Breast epithelium (tissue), 4 donors: ENCODE measurements around the gene FOXN3. TPM values are rescaled to one million over a fixed set of nuclear protein-coding genes. Genes with fewer than 3 reads are reported as not detected.

ENCODE experiments used
- DNase-seq, 2 donors: peaks; one replicate each; pipeline ENCODE4 v3.0.0-alpha.2; 2019; ENCODE audit warnings: low spot score in 2 of 2
- H3K27ac ChIP-seq, 2 donors: fragments of 200-600 bp; sonication (generic) in 1 of 2; one replicate each; pipeline ENCODE4 v1.5.1; 2016 to 2019; ENCODE audit warnings: mild to moderate bottlenecking in 1 of 2
- H3K27me3 ChIP-seq, 2 donors: fragments of 200-600 bp; sonication (generic) in 1 of 2; one replicate each; pipeline versions ENCODE4 v1.5.1 to v1.6.0; 2017 to 2019; ENCODE audit warnings: control low read depth in 1 of 2, mild to moderate bottlenecking in 1 of 2
- H3K36me3 ChIP-seq: fragments of 200-600 bp; one replicate; pipeline ENCODE4 v1.5.1; 2019
- H3K4me1 ChIP-seq, 2 donors: fragments of 200-600 bp; sonication (generic); one replicate each; pipeline ENCODE4 v1.5.1; 2016 to 2019; ENCODE audit warnings: control low read depth in 1 of 2
- H3K4me3 ChIP-seq, 3 donors: fragments of 200-600 bp; sonication (generic); 1 replicate in 2 of 3; 2 replicates in 1 of 3; pipeline ENCODE4 v1.5.1; 2016 to 2019; ENCODE audit warnings: mild to moderate bottlenecking in 3 of 3, moderate library complexity in 2 of 3
- H3K9me3 ChIP-seq, 2 donors: fragments of 200-600 bp; sonication (generic) in 1 of 2; one replicate each; pipeline ENCODE4 v1.5.1; 2016 to 2019; ENCODE audit warnings: control low read depth in 1 of 2
- POLR2A ChIP-seq: fragments of 450-650 bp; IDR thresholded peaks from one replicate; pipeline ENCODE4 v1.6.1; 2016; ENCODE audit warnings: antibody characterized with exemption, mild to moderate bottlenecking, moderate library complexity
- POLR2AphosphoS5 ChIP-seq, 3 donors: sonication (generic); formaldehyde crosslinking; IDR thresholded peaks; one replicate each; pipeline ENCODE4 v1.6.1; 2017; ENCODE audit warnings: antibody characterized with exemption in 3 of 3
- intact Hi-C: fragments of 100-400 bp; cut with DNase I; formaldehyde crosslinking; loops from one replicate; pipeline ENCODE4 v1.15.1; 2023; ENCODE audit warnings: low total_unique reads
- total RNA-seq, 3 donors: library from RNA; depleted of rRNA; stranded (reverse); fragments of >200 nt; gene quantifications; one replicate each; pipeline ENCODE4 v1.1.0, GENCODE V29; 2016
- TF ChIP-seq, protein P1 (sequence below), 3 donors: fragments of 450-650 bp; IDR thresholded peaks; one replicate each; pipeline ENCODE4 v1.5.1; 2016 to 2017; ENCODE audit warnings: antibody characterized with exemption in 3 of 3, mild to moderate bottlenecking in 3 of 3, moderate library complexity in 3 of 3

Gene FOXN3, protein sequence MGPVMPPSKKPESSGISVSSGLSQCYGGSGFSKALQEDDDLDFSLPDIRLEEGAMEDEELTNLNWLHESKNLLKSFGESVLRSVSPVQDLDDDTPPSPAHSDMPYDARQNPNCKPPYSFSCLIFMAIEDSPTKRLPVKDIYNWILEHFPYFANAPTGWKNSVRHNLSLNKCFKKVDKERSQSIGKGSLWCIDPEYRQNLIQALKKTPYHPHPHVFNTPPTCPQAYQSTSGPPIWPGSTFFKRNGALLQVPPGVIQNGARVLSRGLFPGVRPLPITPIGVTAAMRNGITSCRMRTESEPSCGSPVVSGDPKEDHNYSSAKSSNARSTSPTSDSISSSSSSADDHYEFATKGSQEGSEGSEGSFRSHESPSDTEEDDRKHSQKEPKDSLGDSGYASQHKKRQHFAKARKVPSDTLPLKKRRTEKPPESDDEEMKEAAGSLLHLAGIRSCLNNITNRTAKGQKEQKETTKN
- 100 to 1,000 TPM in 1 of 3 donors, 10 to 100 TPM in 2; 70.7 to 180 (median 80.3) TPM for total RNA-seq

DNA sequence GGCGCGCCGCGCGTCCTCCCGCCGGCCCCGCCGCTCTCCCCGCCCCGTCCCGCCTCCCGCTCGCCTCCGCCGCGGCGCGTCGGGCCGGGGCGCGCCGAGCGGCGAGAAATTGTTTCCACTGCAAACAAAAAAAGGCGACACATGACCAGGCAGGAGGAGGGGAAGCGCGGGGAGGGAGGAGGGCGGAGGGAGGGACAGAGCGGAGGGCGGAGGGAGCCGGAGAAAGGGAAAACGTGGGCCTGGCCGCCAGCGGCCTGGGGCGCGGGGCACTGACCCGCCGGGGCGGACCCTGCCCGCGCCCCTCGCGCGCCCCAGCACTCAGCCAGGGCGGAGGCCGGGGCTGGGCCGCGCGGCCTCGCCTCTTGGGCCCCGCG lies at the start of gene FOXN3:
Gene FOXN3 (minus strand): TSS at position 143 of the 374 bp plus-strand sequence. CDS start 4,757 bp downstream, outside the sequence.
- intact Hi-C loops: loop anchor here (5.0 kb wide), 1 partner anchor 390 kb away; no protein-coding TSS in a partner anchor
- H3K4me1 ChIP-seq: no peaks in the 10 kb centered on the region

DNA sequence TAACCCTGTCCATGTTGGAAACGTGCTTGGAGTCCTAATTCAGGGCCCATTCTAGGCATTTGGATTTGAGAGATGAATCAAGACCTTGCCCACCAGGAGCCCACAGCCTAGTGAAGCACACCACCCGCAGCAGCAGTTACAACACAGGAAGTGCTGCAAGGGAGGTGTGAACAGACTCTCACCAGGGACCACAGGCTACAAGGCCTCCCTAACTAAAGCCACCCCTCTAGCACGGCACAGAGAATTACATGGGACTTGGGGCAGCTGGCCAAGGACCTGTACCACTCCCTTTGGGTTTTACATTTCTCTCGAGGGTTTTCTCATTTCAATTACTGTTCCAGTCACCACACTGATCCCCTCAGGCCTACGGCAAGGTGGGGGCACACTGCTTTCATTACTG lies 49.5 kb upstream of the FOXN3 start:
- intact Hi-C loops: loop anchor here (10.0 kb wide), 1 partner anchor 1718 kb away; no protein-coding TSS in a partner anchor
- Histone ChIP-seq H3K4me1 (no peaks in the 10 kb centered on the region), H3K4me3 (no peak overlapping the region), H3K27ac (no peak overlapping the region), H3K36me3 (no peaks in the 10 kb centered on the region), H3K9me3 (no peaks in the 10 kb centered on the region), H3K27me3 (no peaks in the 10 kb centered on the region)
- TF ChIP-seq, protein P1, sequence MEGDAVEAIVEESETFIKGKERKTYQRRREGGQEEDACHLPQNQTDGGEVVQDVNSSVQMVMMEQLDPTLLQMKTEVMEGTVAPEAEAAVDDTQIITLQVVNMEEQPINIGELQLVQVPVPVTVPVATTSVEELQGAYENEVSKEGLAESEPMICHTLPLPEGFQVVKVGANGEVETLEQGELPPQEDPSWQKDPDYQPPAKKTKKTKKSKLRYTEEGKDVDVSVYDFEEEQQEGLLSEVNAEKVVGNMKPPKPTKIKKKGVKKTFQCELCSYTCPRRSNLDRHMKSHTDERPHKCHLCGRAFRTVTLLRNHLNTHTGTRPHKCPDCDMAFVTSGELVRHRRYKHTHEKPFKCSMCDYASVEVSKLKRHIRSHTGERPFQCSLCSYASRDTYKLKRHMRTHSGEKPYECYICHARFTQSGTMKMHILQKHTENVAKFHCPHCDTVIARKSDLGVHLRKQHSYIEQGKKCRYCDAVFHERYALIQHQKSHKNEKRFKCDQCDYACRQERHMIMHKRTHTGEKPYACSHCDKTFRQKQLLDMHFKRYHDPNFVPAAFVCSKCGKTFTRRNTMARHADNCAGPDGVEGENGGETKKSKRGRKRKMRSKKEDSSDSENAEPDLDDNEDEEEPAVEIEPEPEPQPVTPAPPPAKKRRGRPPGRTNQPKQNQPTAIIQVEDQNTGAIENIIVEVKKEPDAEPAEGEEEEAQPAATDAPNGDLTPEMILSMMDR (IDR thresholded peaks at IDR 0.05): no peak
- TF ChIP-seq POLR2A: no peak
- no peak for TF ChIP-seq POLR2AphosphoS5 (IDR thresholded peaks at IDR 0.05)
- no peak for DNase-seq

More for the DNA sequence above, at the start of gene FOXN3:
- Histone ChIP-seq H3K9me3 (no peaks in the 10 kb centered on the region), H3K4me3 (peak within 1 kb of the TSS; percentile 90 to 99 (median 99)), H3K36me3 (no peaks in the 10 kb centered on the region), H3K27ac (peak within 1 kb of the TSS; percentile 94 to 100), H3K27me3 (no peaks in the 10 kb centered on the region)
- TF ChIP-seq POLR2AphosphoS5 (IDR thresholded peaks at IDR 0.05) (peak in 1 of 3 donors; percentile 19), POLR2A (no peak)
- DNase-seq: peak; percentile 90 to 94

DNA sequence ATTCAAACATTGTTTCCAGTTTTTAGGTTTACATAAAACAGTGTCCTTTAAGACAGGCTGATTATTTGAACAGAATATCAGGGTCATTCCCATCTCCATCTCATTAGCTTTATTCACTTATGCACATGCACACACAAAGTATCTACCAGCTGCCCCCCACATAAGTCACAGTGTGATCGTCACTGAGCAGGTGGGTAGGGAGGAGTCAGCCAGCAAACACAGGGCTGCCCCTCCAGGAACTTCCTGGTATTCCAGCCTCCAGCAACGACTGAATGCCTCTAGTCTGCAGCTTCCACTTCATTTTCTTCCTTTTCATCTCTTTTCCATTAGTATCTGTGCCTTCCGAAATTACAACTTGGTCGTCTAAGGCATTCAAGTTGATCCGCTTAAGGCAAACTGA lies 48.8 kb upstream of the FOXN3 start:
- Histone ChIP-seq H3K27me3 (no peaks in the 10 kb centered on the region), H3K4me1 (no peaks in the 10 kb centered on the region), H3K9me3 (no peaks in the 10 kb centered on the region), H3K4me3 (no peak overlapping the region), H3K36me3 (no peaks in the 10 kb centered on the region), H3K27ac (no peak overlapping the region)
- DNase-seq: no peak
- TF ChIP-seq POLR2A: no peak
- intact Hi-C loops: loop anchor here (10.0 kb wide), 1 partner anchor 1719 kb away; no protein-coding TSS in a partner anchor

DNA sequence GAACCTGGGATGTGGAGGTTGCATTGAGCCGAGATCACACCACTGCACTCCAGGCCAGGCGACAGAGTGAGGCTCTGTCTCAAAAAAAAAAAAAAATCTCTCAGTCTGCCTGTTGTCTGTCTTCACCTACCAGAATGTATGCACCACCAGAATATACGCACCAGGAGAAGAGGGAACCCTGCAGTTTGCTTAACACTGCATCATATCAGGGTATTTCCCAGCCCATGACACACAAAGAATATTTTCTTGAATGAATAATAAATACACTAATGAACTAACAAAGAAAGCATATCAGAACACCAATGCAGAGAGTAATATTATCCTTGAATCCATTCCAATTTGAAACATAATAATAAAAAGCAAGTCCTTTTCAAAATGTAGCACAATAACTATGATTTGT lies 44.2 kb upstream of the FOXN3 start:
- no peak for DNase-seq
- intact Hi-C loops: loop anchor here (10.0 kb wide), 1 partner anchor 1724 kb away; no protein-coding TSS in a partner anchor
- Histone ChIP-seq H3K27ac (no peak overlapping the region), H3K4me1 (no peaks in the 10 kb centered on the region), H3K9me3 (no peaks in the 10 kb centered on the region), H3K4me3 (no peak overlapping the region), H3K36me3 (no peaks in the 10 kb centered on the region), H3K27me3 (no peaks in the 10 kb centered on the region)
- TF ChIP-seq, protein P1 (IDR thresholded peaks at IDR 0.05): no peak
- TF ChIP-seq POLR2AphosphoS5 (IDR thresholded peaks at IDR 0.05) (no peak), POLR2A (no peak)

DNA sequence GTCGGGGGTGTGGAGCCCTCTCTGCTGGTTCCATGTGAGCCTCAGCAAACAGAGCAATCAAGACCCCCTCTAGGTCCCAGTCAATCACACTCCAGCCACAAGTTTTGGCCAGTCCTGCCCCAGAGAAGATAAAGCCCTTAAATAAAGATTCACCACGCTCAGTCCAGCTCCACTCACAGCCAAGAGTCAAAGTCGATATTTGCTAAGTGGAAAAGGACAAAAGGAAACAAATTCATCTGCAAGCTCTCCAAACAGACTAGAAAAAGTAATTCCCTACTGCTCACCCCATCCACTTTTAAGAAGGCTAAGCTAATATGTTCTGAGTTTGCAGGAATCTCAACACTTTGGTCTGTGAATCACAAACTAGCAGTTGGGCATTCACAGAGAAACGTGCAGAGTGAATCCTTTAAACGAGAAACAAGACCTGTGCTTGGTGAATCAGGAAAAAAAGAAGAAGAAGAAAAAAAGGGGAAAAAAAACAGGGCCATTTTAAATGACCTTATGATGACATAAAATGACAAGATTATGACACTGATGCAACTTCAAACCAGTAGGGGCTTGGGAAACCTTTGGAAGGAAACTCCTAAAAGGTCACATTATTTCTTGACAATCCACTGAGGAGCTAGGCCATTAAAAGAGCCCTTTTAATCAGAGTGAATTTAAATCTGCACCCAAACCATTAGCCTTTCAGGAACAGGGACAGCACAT lies 41.8 kb upstream of the FOXN3 start:
- Histone ChIP-seq H3K27ac (no peak overlapping the region), H3K4me1 (no peaks in the 10 kb centered on the region), H3K27me3 (no peaks in the 10 kb centered on the region), H3K36me3 (no peaks in the 10 kb centered on the region), H3K9me3 (no peaks in the 10 kb centered on the region), H3K4me3 (no peak overlapping the region)
- intact Hi-C loops: no loop called here
- TF ChIP-seq POLR2A: no peak
- no peak for TF ChIP-seq POLR2AphosphoS5 (IDR thresholded peaks at IDR 0.05)
- TF ChIP-seq, protein P1 (IDR thresholded peaks at IDR 0.05): no peak
- DNase-seq: no peak
